HepG2 (cell line): ENCODE data around the gene CHKB. TPM values are rescaled to one million over a fixed set of nuclear protein-coding genes. Genes with fewer than 3 reads are reported as not detected.
A peak's percentile ranks its signal among the peaks of the same experiment; 100 is the strongest.

ENCODE experiments used
- BCL3 ChIP-seq: sonication (generic); formaldehyde crosslinking; IDR thresholded peaks from 2 replicates; pipeline ENCODE4 v1.5.1; 2020; ENCODE audit warnings: mild to moderate bottlenecking, missing genetic modification reagents, moderate library complexity
- CBFB ChIP-seq: sonication (generic); formaldehyde crosslinking; IDR thresholded peaks from 2 replicates; pipeline ENCODE4 v1.4.0; 2020; ENCODE audit warnings: missing genetic modification reagents
- CCAR2 ChIP-seq: fragments of 200-400 bp; formaldehyde crosslinking; optimal IDR thresholded peaks from 2 replicates; pipeline ENCODE3; 2018; ENCODE audit warnings: low read depth, mild to moderate bottlenecking, low read length, moderate library complexity
- ETV5 ChIP-seq: IDR thresholded peaks from 2 replicates; pipeline ENCODE4 v1.6.1; 2018; ENCODE audit warnings: missing biosample characterization, missing genetic modification reagents, inconsistent platforms, borderline replicate concordance
- HIVEP1 ChIP-seq: sonication (generic); formaldehyde crosslinking; IDR thresholded peaks from 2 replicates; pipeline ENCODE4 v1.4.0; 2020; ENCODE audit warnings: mild to moderate bottlenecking, missing genetic modification reagents
- HOXA5 ChIP-seq: sonication (generic); formaldehyde crosslinking; IDR thresholded peaks from 2 replicates; pipeline ENCODE4 v1.4.0; 2020; ENCODE audit warnings: missing genetic modification reagents
- KDM5A ChIP-seq: fragments of 200-600 bp; sonication (generic); IDR thresholded peaks from 2 replicates; pipeline ENCODE4 v1.7.0; 2018; ENCODE audit warnings: antibody characterized with exemption, mild to moderate bottlenecking, low read length, borderline replicate concordance
- MAX ChIP-seq: IDR thresholded peaks from 2 replicates; pipeline ENCODE4 v1.6.1; 2012; ENCODE audit warnings: inconsistent platforms
- MBNL3 ChIP-seq: fragments of 250-450 bp; sonication (Bioruptor Pico); conservative IDR thresholded peaks from 2 replicates; pipeline ENCODE4 v1.8.0; 2022; ENCODE audit warnings: mild to moderate bottlenecking, inconsistent platforms
- NR2F2 ChIP-seq: IDR thresholded peaks from 2 replicates; pipeline ENCODE4 v1.6.1; 2012; ENCODE audit warnings: low read depth, inconsistent platforms, borderline replicate concordance
- PCBP1 ChIP-seq: fragments of 200-400 bp; formaldehyde crosslinking; IDR thresholded peaks from 2 replicates; pipeline ENCODE4 v1.6.1; 2017; ENCODE audit warnings: mild to moderate bottlenecking, low read depth, low read length, borderline replicate concordance
- RORA ChIP-seq: sonication (generic); formaldehyde crosslinking; IDR thresholded peaks from 2 replicates; pipeline ENCODE4 v1.5.0; 2020; ENCODE audit warnings: mild to moderate bottlenecking, missing genetic modification reagents, moderate library complexity
- TCF7L2 ChIP-seq: IDR thresholded peaks from 2 replicates; pipeline ENCODE4 v1.6.1; 2011; ENCODE audit warnings: mild to moderate bottlenecking, low read depth, low read length, moderate library complexity
- THAP7 ChIP-seq: sonication (generic); formaldehyde crosslinking; IDR thresholded peaks from 2 replicates; pipeline ENCODE4 v1.8.1; 2023; ENCODE audit warnings: mild to moderate bottlenecking, missing genetic modification reagents
- ZNF225 ChIP-seq: sonication (generic); formaldehyde crosslinking; IDR thresholded peaks from 2 replicates; pipeline ENCODE4 v1.4.0; 2020; ENCODE audit warnings: mild to moderate bottlenecking, missing genetic modification reagents
- ZNF333 ChIP-seq: sonication (generic); formaldehyde crosslinking; IDR thresholded peaks from 2 replicates; pipeline ENCODE4 v1.4.0; 2020; ENCODE audit warnings: mild to moderate bottlenecking, missing genetic modification reagents, borderline replicate concordance
- polyA plus RNA-seq, 8 experiments: library from polyadenylated mRNA; depleted of rRNA in 3 of 8; stranded (reverse) in 7 of 8; unstranded in 1 of 8; fragments of >200 nt; fragmentation: Illumina TruSeq in 4 of 8; extraction: Trizol in 4 of 8; gene quantifications; 2 replicates each; pipeline versions ENCODE4 v1.2.1 to v1.2.3, GENCODE V29; 2011 to 2016; ENCODE audit warnings: low read depth in 4 of 8, missing spikeins in 1 of 8, mixed read lengths in 1 of 8; ENCODE audit not compliant: insufficient read depth in 1 of 8
- total RNA-seq, 5 experiments: library from RNA; depleted of rRNA; stranded (reverse); fragments of >200 nt; fragmentation: Illumina TruSeq; extraction: Trizol; gene quantifications; 2 replicates each; pipeline ENCODE4 v1.2.3, GENCODE V29; 2016; ENCODE audit warnings: low read depth in 1 of 5
- TF ChIP-seq, protein P1 (sequence below): sonication (generic); formaldehyde crosslinking; IDR thresholded peaks from 2 replicates; pipeline ENCODE4 v1.5.0; 2020; ENCODE audit warnings: mild to moderate bottlenecking, missing genetic modification reagents
- TF ChIP-seq, protein P2 (sequence below): sonication (generic); formaldehyde crosslinking; IDR thresholded peaks from 2 replicates; pipeline ENCODE4 v1.5.0; 2020; ENCODE audit warnings: mild to moderate bottlenecking, missing genetic modification reagents
- TF ChIP-seq, protein P3 (sequence below): sonication (generic); formaldehyde crosslinking; IDR thresholded peaks from 2 replicates; pipeline ENCODE4 v1.5.0; 2020; ENCODE audit warnings: mild to moderate bottlenecking, missing genetic modification reagents

The CHKB gene
- total and polyA plus RNA-seq, 2 of the 13 experiments (the other 11 are each of a cell fraction or from before 2014, with no cell fraction given), result 24.5 to 42.7 TPM

DNA sequence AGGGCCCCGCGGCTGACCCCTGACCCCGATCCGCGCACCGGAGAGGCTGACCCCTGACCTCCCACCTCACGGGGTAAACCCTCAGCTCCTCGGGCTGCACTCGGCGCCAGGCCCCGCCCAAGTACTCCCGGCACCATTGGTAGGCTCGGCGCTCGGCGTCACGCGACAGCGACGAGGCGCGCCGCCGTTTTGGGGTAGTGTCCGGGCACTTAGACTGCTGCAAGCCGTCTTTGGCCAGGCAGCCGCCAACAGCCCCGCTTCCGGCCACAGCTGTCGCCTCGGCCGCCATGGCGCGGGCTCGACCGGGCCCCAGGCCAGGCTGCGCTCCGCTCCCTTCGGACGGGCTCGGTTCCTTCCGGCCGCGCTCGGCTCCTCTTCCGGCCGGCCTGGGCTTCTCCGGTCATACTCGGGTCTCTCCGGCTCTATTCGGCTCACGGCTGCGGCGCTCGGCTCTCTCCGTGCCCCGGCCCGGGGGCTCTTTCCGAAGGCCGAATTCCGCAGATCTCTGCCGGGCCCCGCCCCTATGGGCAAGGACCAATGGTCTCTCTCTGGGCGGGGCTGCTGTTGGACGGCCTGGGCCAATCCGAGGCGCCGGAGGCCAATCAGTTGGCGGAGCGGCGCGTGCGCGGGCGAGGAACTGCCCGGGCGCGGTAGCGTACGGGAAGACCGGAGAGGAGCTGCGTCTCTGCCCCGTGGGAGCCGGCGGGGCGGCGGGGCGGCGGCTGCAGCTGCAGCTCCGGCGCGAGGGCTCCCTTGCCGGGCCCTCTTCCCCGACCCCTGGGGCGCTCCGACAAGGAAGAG is at the start of gene CHKB (continued):
- TF ChIP-seq, protein P1, sequence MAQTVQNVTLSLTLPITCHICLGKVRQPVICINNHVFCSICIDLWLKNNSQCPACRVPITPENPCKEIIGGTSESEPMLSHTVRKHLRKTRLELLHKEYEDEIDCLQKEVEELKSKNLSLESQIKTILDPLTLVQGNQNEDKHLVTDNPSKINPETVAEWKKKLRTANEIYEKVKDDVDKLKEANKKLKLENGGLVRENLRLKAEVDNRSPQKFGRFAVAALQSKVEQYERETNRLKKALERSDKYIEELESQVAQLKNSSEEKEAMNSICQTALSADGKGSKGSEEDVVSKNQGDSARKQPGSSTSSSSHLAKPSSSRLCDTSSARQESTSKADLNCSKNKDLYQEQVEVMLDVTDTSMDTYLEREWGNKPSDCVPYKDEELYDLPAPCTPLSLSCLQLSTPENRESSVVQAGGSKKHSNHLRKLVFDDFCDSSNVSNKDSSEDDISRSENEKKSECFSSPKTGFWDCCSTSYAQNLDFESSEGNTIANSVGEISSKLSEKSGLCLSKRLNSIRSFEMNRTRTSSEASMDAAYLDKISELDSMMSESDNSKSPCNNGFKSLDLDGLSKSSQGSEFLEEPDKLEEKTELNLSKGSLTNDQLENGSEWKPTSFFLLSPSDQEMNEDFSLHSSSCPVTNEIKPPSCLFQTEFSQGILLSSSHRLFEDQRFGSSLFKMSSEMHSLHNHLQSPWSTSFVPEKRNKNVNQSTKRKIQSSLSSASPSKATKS (CRISPR knock-in tag), result no peak
- TF ChIP-seq PCBP1, result no peak
- peak; percentile 72 for TF ChIP-seq MAX
- peak; percentile 85 for TF ChIP-seq ETV5
- no peak for TF ChIP-seq THAP7 (CRISPR knock-in tag)
- TF ChIP-seq MBNL3 (CRISPR knock-in tag), result no peak
- no peak for TF ChIP-seq HIVEP1 (CRISPR knock-in tag)
- TF ChIP-seq ZNF225 (CRISPR knock-in tag), result 0 out of 2 replicates have a peak, but pooled peaks have one; percentile 63
- TF ChIP-seq, protein P2, sequence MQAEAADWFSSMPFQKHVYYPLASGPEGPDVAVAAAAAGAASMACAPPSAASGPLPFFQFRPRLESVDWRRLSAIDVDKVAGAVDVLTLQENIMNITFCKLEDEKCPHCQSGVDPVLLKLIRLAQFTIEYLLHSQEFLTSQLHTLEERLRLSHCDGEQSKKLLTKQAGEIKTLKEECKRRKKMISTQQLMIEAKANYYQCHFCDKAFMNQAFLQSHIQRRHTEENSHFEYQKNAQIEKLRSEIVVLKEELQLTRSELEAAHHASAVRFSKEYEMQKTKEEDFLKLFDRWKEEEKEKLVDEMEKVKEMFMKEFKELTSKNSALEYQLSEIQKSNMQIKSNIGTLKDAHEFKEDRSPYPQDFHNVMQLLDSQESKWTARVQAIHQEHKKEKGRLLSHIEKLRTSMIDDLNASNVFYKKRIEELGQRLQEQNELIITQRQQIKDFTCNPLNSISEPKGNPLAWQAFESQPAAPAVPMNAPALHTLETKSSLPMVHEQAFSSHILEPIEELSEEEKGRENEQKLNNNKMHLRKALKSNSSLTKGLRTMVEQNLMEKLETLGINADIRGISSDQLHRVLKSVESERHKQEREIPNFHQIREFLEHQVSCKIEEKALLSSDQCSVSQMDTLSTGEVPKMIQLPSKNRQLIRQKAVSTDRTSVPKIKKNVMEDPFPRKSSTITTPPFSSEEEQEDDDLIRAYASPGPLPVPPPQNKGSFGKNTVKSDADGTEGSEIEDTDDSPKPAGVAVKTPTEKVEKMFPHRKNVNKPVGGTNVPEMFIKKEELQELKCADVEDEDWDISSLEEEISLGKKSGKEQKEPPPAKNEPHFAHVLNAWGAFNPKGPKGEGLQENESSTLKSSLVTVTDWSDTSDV, result no peak; the same call in 1 of the 2 replicates
- TF ChIP-seq RORA (CRISPR knock-in tag), result no peak
- TF ChIP-seq CBFB (CRISPR knock-in tag), result no peak
- TF ChIP-seq, protein P3, sequence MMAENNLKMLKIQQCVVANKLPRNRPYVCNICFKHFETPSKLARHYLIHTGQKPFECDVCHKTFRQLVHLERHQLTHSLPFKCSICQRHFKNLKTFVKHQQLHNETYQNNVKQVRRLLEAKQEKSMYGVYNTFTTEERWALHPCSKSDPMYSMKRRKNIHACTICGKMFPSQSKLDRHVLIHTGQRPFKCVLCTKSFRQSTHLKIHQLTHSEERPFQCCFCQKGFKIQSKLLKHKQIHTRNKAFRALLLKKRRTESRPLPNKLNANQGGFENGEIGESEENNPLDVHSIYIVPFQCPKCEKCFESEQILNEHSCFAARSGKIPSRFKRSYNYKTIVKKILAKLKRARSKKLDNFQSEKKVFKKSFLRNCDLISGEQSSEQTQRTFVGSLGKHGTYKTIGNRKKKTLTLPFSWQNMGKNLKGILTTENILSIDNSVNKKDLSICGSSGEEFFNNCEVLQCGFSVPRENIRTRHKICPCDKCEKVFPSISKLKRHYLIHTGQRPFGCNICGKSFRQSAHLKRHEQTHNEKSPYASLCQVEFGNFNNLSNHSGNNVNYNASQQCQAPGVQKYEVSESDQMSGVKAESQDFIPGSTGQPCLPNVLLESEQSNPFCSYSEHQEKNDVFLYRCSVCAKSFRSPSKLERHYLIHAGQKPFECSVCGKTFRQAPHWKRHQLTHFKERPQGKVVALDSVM (CRISPR knock-in tag), result 0 out of 2 replicates have a peak, but pooled peaks have one; percentile 41
- TF ChIP-seq ZNF333 (CRISPR knock-in tag), result no peak
- no peak for TF ChIP-seq TCF7L2
- peak; percentile 64 for TF ChIP-seq HOXA5 (CRISPR knock-in tag)
- no peak; the same call in 1 of the 2 replicates for TF ChIP-seq KDM5A
- peak; percentile 67; the same call in 1 of the 2 replicates for TF ChIP-seq NR2F2
- TF ChIP-seq CCAR2, result no peak
- peak; percentile 71; the same call in 1 of the 2 replicates for TF ChIP-seq BCL3
